ENCODE results near the gene SFMBT1.

The SFMBT1 gene

GRCh38 chr3:52894756-52895155 is 151.1 kb downstream of the SFMBT1 start:
- 94 to 97% methylated on average over 9 of the region's 10 CpGs for WGBS, 2 experiments (ENCODE audit: insufficient coverage in 2 of 2)
- Histone ChIP-seq H3K9me3 (ENCODE audit: control insufficient read depth, low read length) (no peaks in the 10 kb centered on the region), H3K36me3 (ENCODE audit: control insufficient read depth, insufficient read depth, low read length) (no peaks in the 10 kb centered on the region), H3K27ac (ENCODE audit: low read depth, low read length, severe bottlenecking) (no peak overlapping the region), H3K4me3 (ENCODE audit: extremely low read depth, insufficient read depth, low read length, poor library complexity, severe bottlenecking) (no peak overlapping the region), H3K4me1 (ENCODE audit: control insufficient read depth, insufficient read depth, low read length, poor library complexity, severe bottlenecking) (peaks cover 15% of the 10 kb centered on the region)

- no peaks in the 10 kb centered on the region for H3K36me3 ChIP-seq (ENCODE audit: control insufficient read depth, insufficient read depth, low read length)
- H3K4me1 ChIP-seq (ENCODE audit: control insufficient read depth, insufficient read depth, low read length, poor library complexity, severe bottlenecking), result peaks cover 15% of the 10 kb centered on the region
- no peak overlapping the region for H3K27ac ChIP-seq (ENCODE audit: low read depth, low read length, severe bottlenecking)
- no peak overlapping the region for H3K4me3 ChIP-seq (ENCODE audit: extremely low read depth, insufficient read depth, low read length, poor library complexity, severe bottlenecking)
- H3K9me3 ChIP-seq (ENCODE audit: control insufficient read depth, low read length), result no peaks in the 10 kb centered on the region
- WGBS, 2 experiments (ENCODE audit: insufficient coverage in 2 of 2), result 81 to 88% methylated on average over 3 to 4 of the region's 4 CpGs
Observed at GRCh38 chr3:52893723-52894122, 152.2 kb downstream of the SFMBT1 start.

- no peak overlapping the region for H3K4me3 ChIP-seq (ENCODE audit: extremely low read depth, insufficient read depth, low read length, poor library complexity, severe bottlenecking)
- H3K36me3 ChIP-seq (ENCODE audit: control insufficient read depth, insufficient read depth, low read length), result no peaks in the 10 kb centered on the region
- no peaks in the 10 kb centered on the region for H3K9me3 ChIP-seq (ENCODE audit: control insufficient read depth, low read length)
- no peak overlapping the region for H3K27ac ChIP-seq (ENCODE audit: low read depth, low read length, severe bottlenecking)
- peaks cover 15% of the 10 kb centered on the region for H3K4me1 ChIP-seq (ENCODE audit: control insufficient read depth, insufficient read depth, low read length, poor library complexity, severe bottlenecking)
- WGBS, 2 experiments (ENCODE audit: insufficient coverage in 2 of 2), result 91 to 93% methylated on average over 4 to 8 of the region's 8 CpGs
Observed at GRCh38 chr3:52892625-52893311, 153.1 kb downstream of the SFMBT1 start.

GRCh38 chr3:52892290-52892624 is 153.6 kb downstream of the SFMBT1 start:
- WGBS, 2 experiments (ENCODE audit: insufficient coverage in 2 of 2), result 75 to 100% methylated on average over 1 of the region's 5 CpGs
- Histone ChIP-seq H3K9me3 (ENCODE audit: control insufficient read depth, low read length) (no peaks in the 10 kb centered on the region), H3K4me3 (ENCODE audit: extremely low read depth, insufficient read depth, low read length, poor library complexity, severe bottlenecking) (no peak overlapping the region), H3K36me3 (ENCODE audit: control insufficient read depth, insufficient read depth, low read length) (no peaks in the 10 kb centered on the region), H3K27ac (ENCODE audit: low read depth, low read length, severe bottlenecking) (no peak overlapping the region), H3K4me1 (ENCODE audit: control insufficient read depth, insufficient read depth, low read length, poor library complexity, severe bottlenecking) (peaks cover 15% of the 10 kb centered on the region)

- Histone ChIP-seq H3K36me3 (ENCODE audit: control insufficient read depth, insufficient read depth, low read length) (no peaks in the 10 kb centered on the region), H3K27ac (ENCODE audit: low read depth, low read length, severe bottlenecking) (no peak overlapping the region), H3K9me3 (ENCODE audit: control insufficient read depth, low read length) (no peaks in the 10 kb centered on the region), H3K4me1 (ENCODE audit: control insufficient read depth, insufficient read depth, low read length, poor library complexity, severe bottlenecking) (peaks cover 12% of the 10 kb centered on the region), H3K4me3 (ENCODE audit: extremely low read depth, insufficient read depth, low read length, poor library complexity, severe bottlenecking) (no peak overlapping the region)
- WGBS, 2 experiments (ENCODE audit: insufficient coverage in 2 of 2), result 100% methylated on average over 1 to 2 of the region's 2 CpGs
Observed at GRCh38 chr3:52891615-52892081, 154.2 kb downstream of the SFMBT1 start.

GRCh38 chr3:52891164-52891563 is 154.7 kb downstream of the SFMBT1 start:
- Histone ChIP-seq H3K27ac (ENCODE audit: low read depth, low read length, severe bottlenecking) (no peak overlapping the region), H3K4me1 (ENCODE audit: control insufficient read depth, insufficient read depth, low read length, poor library complexity, severe bottlenecking) (peaks cover 7% of the 10 kb centered on the region), H3K36me3 (ENCODE audit: control insufficient read depth, insufficient read depth, low read length) (no peaks in the 10 kb centered on the region), H3K9me3 (ENCODE audit: control insufficient read depth, low read length) (no peaks in the 10 kb centered on the region), H3K4me3 (ENCODE audit: extremely low read depth, insufficient read depth, low read length, poor library complexity, severe bottlenecking) (no peak overlapping the region)
- 93 to 97% methylated on average over 5 to 6 of the region's 9 CpGs for WGBS, 2 experiments (ENCODE audit: insufficient coverage in 2 of 2)

GRCh38 chr3:52890735-52891134 is 155.1 kb downstream of the SFMBT1 start:
- Histone ChIP-seq H3K36me3 (ENCODE audit: control insufficient read depth, insufficient read depth, low read length) (no peaks in the 10 kb centered on the region), H3K27ac (ENCODE audit: low read depth, low read length, severe bottlenecking) (no peak overlapping the region), H3K4me1 (ENCODE audit: control insufficient read depth, insufficient read depth, low read length, poor library complexity, severe bottlenecking) (peaks cover 6% of the 10 kb centered on the region), H3K9me3 (ENCODE audit: control insufficient read depth, low read length) (no peaks in the 10 kb centered on the region), H3K4me3 (ENCODE audit: extremely low read depth, insufficient read depth, low read length, poor library complexity, severe bottlenecking) (no peak overlapping the region)
- WGBS, 2 experiments (ENCODE audit: insufficient coverage in 2 of 2), result 89 to 90% methylated on average over 4 of the region's 5 CpGs

GRCh38 chr3:52889901-52890300 is 156.0 kb downstream of the SFMBT1 start:
- no peaks in the 10 kb centered on the region for H3K36me3 ChIP-seq (ENCODE audit: control insufficient read depth, insufficient read depth, low read length)

GRCh38 chr3:52887166-52887565 is 158.7 kb downstream of the SFMBT1 start:
- Histone ChIP-seq H3K4me1 (ENCODE audit: control insufficient read depth, insufficient read depth, low read length, poor library complexity, severe bottlenecking) (peaks cover 6% of the 10 kb centered on the region), H3K27ac (ENCODE audit: low read depth, low read length, severe bottlenecking) (no peak overlapping the region), H3K4me3 (ENCODE audit: extremely low read depth, insufficient read depth, low read length, poor library complexity, severe bottlenecking) (no peak overlapping the region), H3K36me3 (ENCODE audit: control insufficient read depth, insufficient read depth, low read length) (no peaks in the 10 kb centered on the region), H3K9me3 (ENCODE audit: control insufficient read depth, low read length) (no peaks in the 10 kb centered on the region)
- 90 to 95% methylated on average over 2 to 3 of the region's 4 CpGs for WGBS, 2 experiments (ENCODE audit: insufficient coverage in 2 of 2)

More at GRCh38 chr3:52889901-52890300, 156.0 kb downstream of the SFMBT1 start:
- WGBS, 2 experiments (ENCODE audit: insufficient coverage in 2 of 2), result 92 to 96% methylated on average over 6 to 7 of the region's 8 CpGs
- Histone ChIP-seq H3K4me1 (ENCODE audit: control insufficient read depth, insufficient read depth, low read length, poor library complexity, severe bottlenecking) (peaks cover 6% of the 10 kb centered on the region), H3K9me3 (ENCODE audit: control insufficient read depth, low read length) (no peaks in the 10 kb centered on the region), H3K4me3 (ENCODE audit: extremely low read depth, insufficient read depth, low read length, poor library complexity, severe bottlenecking) (no peak overlapping the region), H3K27ac (ENCODE audit: low read depth, low read length, severe bottlenecking) (no peak overlapping the region)

GRCh38 chr3:52886049-52886730 is 159.7 kb downstream of the SFMBT1 start:
- Histone ChIP-seq H3K4me3 (ENCODE audit: extremely low read depth, insufficient read depth, low read length, poor library complexity, severe bottlenecking) (no peak overlapping the region), H3K36me3 (ENCODE audit: control insufficient read depth, insufficient read depth, low read length) (no peaks in the 10 kb centered on the region), H3K27ac (ENCODE audit: low read depth, low read length, severe bottlenecking) (no peak overlapping the region), H3K4me1 (ENCODE audit: control insufficient read depth, insufficient read depth, low read length, poor library complexity, severe bottlenecking) (peaks cover 4% of the 10 kb centered on the region), H3K9me3 (ENCODE audit: control insufficient read depth, low read length) (no peaks in the 10 kb centered on the region)
- WGBS, 2 experiments (ENCODE audit: insufficient coverage in 2 of 2), result 86 to 93% methylated on average over 2 to 5 of the region's 5 CpGs

GRCh38 chr3:52882377-52882776 is 163.5 kb downstream of the SFMBT1 start:
- Histone ChIP-seq H3K9me3 (ENCODE audit: control insufficient read depth, low read length) (no peaks in the 10 kb centered on the region), H3K36me3 (ENCODE audit: control insufficient read depth, insufficient read depth, low read length) (no peaks in the 10 kb centered on the region), H3K27ac (ENCODE audit: low read depth, low read length, severe bottlenecking) (no peak overlapping the region), H3K4me1 (ENCODE audit: control insufficient read depth, insufficient read depth, low read length, poor library complexity, severe bottlenecking) (no peaks in the 10 kb centered on the region), H3K4me3 (ENCODE audit: extremely low read depth, insufficient read depth, low read length, poor library complexity, severe bottlenecking) (no peak overlapping the region)
- WGBS, 2 experiments (ENCODE audit: insufficient coverage in 2 of 2), result 90% methylated on average over 3 of the region's 4 CpGs
